WTC11 (cell line): Measurements from ENCODE around the gene ANO4. TPM values are rescaled to one million over a fixed set of nuclear protein-coding genes. Genes with fewer than 3 reads are reported as not detected.

Source experiments
- ESRRA ChIP-seq: sonication (generic); formaldehyde crosslinking; IDR thresholded peaks from 2 replicates; pipeline ENCODE4 v1.8.1; 2022; ENCODE audit warnings: mild to moderate bottlenecking, missing genetic modification reagents, borderline replicate concordance
- NR1H2 ChIP-seq: sonication (generic); formaldehyde crosslinking; IDR thresholded peaks from 2 replicates; pipeline ENCODE4 v1.9.0; 2021; ENCODE audit warnings: mild to moderate bottlenecking, moderate library complexity, missing genetic modification reagents
- NR3C1 ChIP-seq: sonication (generic); formaldehyde crosslinking; conservative IDR thresholded peaks from 2 replicates; pipeline ENCODE4 v1.8.1; 2023; ENCODE audit warnings: low read depth, mild to moderate bottlenecking, missing genetic modification reagents
- TCF7 ChIP-seq: sonication (generic); formaldehyde crosslinking; IDR thresholded peaks from 2 replicates; pipeline ENCODE4 v1.8.0; 2022; ENCODE audit warnings: mild to moderate bottlenecking, low read depth, missing genetic modification reagents, moderate library complexity
- ZNF512 ChIP-seq: sonication (generic); formaldehyde crosslinking; IDR thresholded peaks from 2 replicates; pipeline ENCODE4 v1.8.1; 2022; ENCODE audit warnings: missing genetic modification reagents, borderline replicate concordance
- total RNA-seq: library from RNA; stranded (reverse); gene quantifications from 3 replicates; pipeline ENCODE4 v1.2.3, GENCODE V29; 2021
- TF ChIP-seq, protein P1 (sequence below): sonication (generic); formaldehyde crosslinking; IDR thresholded peaks from 2 replicates; pipeline ENCODE4 v1.8.0; 2023; ENCODE audit warnings: mild to moderate bottlenecking, missing genetic modification reagents
- TF ChIP-seq, protein P2 (sequence below): sonication (generic); formaldehyde crosslinking; IDR thresholded peaks from 2 replicates; pipeline ENCODE4 v1.8.1; 2023; ENCODE audit warnings: mild to moderate bottlenecking, missing genetic modification reagents

Gene ANO4
- total RNA-seq, 1 experiment from 2014 or later = 2.6 TPM

GRCh38 chr12:101174541-101174940, 380.0 kb downstream of the ANO4 start (continued):
- TF ChIP-seq TCF7 (no peak), ESRRA (CRISPR knock-in tag) (no peak), ZNF512 (CRISPR knock-in tag) (no peak), NR1H2 (CRISPR knock-in tag) (no peak), NR3C1 (CRISPR knock-in tag) (no peak)
- TF ChIP-seq, protein P1, sequence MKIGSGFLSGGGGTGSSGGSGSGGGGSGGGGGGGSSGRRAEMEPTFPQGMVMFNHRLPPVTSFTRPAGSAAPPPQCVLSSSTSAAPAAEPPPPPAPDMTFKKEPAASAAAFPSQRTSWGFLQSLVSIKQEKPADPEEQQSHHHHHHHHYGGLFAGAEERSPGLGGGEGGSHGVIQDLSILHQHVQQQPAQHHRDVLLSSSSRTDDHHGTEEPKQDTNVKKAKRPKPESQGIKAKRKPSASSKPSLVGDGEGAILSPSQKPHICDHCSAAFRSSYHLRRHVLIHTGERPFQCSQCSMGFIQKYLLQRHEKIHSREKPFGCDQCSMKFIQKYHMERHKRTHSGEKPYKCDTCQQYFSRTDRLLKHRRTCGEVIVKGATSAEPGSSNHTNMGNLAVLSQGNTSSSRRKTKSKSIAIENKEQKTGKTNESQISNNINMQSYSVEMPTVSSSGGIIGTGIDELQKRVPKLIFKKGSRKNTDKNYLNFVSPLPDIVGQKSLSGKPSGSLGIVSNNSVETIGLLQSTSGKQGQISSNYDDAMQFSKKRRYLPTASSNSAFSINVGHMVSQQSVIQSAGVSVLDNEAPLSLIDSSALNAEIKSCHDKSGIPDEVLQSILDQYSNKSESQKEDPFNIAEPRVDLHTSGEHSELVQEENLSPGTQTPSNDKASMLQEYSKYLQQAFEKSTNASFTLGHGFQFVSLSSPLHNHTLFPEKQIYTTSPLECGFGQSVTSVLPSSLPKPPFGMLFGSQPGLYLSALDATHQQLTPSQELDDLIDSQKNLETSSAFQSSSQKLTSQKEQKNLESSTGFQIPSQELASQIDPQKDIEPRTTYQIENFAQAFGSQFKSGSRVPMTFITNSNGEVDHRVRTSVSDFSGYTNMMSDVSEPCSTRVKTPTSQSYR = no peak
- TF ChIP-seq, protein P2, sequence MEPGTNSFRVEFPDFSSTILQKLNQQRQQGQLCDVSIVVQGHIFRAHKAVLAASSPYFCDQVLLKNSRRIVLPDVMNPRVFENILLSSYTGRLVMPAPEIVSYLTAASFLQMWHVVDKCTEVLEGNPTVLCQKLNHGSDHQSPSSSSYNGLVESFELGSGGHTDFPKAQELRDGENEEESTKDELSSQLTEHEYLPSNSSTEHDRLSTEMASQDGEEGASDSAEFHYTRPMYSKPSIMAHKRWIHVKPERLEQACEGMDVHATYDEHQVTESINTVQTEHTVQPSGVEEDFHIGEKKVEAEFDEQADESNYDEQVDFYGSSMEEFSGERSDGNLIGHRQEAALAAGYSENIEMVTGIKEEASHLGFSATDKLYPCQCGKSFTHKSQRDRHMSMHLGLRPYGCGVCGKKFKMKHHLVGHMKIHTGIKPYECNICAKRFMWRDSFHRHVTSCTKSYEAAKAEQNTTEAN (CRISPR knock-in tag) = no peak
- TF ChIP-seq, all 79 proteins: peak for 0

Other genes with a start within 250 kb of the ANO4 start
- gene GAS2L3, start 221.1 kb upstream of the ANO4 start, total RNA-seq = 14.8 to 20.1 TPM (median 17.3 TPM) in 3 replicates